IMR-90 (cell line): ENCODE results near the gene HES1. TPM values are rescaled to one million over a fixed set of nuclear protein-coding genes. Genes with fewer than 3 reads are reported as not detected.

Experiments
- ATAC-seq: fragments of 200-7000 bp; cut with Tn5 transposase; 2 replicates; pipeline ENCODE4 v1.9.1; 2020; ENCODE audit warnings: low read depth, mild to moderate bottlenecking, moderate library complexity
- BruUV-seq: library from RNA; stranded (reverse); fragments of 400-500 nt; replicated peaks from 2 replicates; lab custom pipeline; 2021; lab: Mats Ljungman, UMichigan
- CTCF ChIA-PET: fragments of 300-600 bp; formaldehyde crosslinking; extraction: SDS; loops from one replicate; lab custom pipeline; 2021; ENCODE audit warnings: antibody characterized with exemption; lab: Yijun Ruan, JAX
- POLR2A ChIA-PET: fragments of 300-600 bp; sonication (Branson Sonifier 250); formaldehyde crosslinking; loops from one replicate; lab custom pipeline; 2022; ENCODE audit warnings: antibody characterized with exemption; ENCODE audit not compliant: unreplicated experiment; lab: Charles Lee
- DNase-seq: peaks from one replicate; pipeline ENCODE4 v3.0.0; 2013
- H2AFZ ChIP-seq: replicated peaks from 2 replicates; pipeline ENCODE3; 2013; ENCODE audit warnings: low read length, mild to moderate bottlenecking; ENCODE audit not compliant: poor library complexity
- H2AK5ac ChIP-seq: 2 replicates; pipeline ENCODE4 v1.6.1; 2013; ENCODE audit warnings: low read depth, low read length, inconsistent platforms
- H2AK9ac ChIP-seq: replicated peaks from 2 replicates; pipeline ENCODE3; 2013; ENCODE audit warnings: mild to moderate bottlenecking, low read depth, low read length, moderate library complexity; ENCODE audit not compliant: poor library complexity
- H2BK120ac ChIP-seq: 2 replicates; pipeline ENCODE4 v1.6.1; 2013; ENCODE audit warnings: low read depth, low read length, inconsistent platforms
- H2BK15ac ChIP-seq: 3 replicates; pipeline ENCODE4 v1.6.1; 2013; ENCODE audit warnings: low read depth, low read length, inconsistent platforms
- H2BK20ac ChIP-seq: 2 replicates; pipeline ENCODE4 v1.6.1; 2013; ENCODE audit warnings: low read depth, mild to moderate bottlenecking, inconsistent platforms, low read length, moderate library complexity
- H2BK5ac ChIP-seq: 2 replicates; pipeline ENCODE4 v1.6.1; 2013; ENCODE audit warnings: mild to moderate bottlenecking, low read depth, low read length, inconsistent platforms; ENCODE audit not compliant: poor library complexity, severe bottlenecking
- H3K14ac ChIP-seq: replicated peaks from 2 replicates; pipeline ENCODE4 v1.6.1; 2013; ENCODE audit warnings: low read depth, low read length, inconsistent platforms
- H3K18ac ChIP-seq: 2 replicates; pipeline ENCODE4 v1.6.1; 2013; ENCODE audit warnings: low read depth, low read length, control low read depth
- H3K23ac ChIP-seq: 2 replicates; pipeline ENCODE4 v1.6.1; 2013; ENCODE audit warnings: low read depth, low read length, inconsistent platforms
- H3K27ac ChIP-seq: 2 replicates; pipeline ENCODE4 v1.5.1; 2013; ENCODE audit warnings: mild to moderate bottlenecking, control low read depth, low read length; ENCODE audit not compliant: insufficient read depth
- H3K27me3 ChIP-seq: 2 replicates; pipeline ENCODE4 v1.6.1; 2013; ENCODE audit warnings: low read length; ENCODE audit not compliant: control insufficient read depth, insufficient read depth
- H3K36me3 ChIP-seq: 2 replicates; pipeline ENCODE4 v1.6.1; 2013; ENCODE audit warnings: low read length, mixed read lengths; ENCODE audit not compliant: control insufficient read depth, insufficient read depth
- H3K4ac ChIP-seq: 2 replicates; pipeline ENCODE4 v1.6.1; 2013; ENCODE audit warnings: low read depth, low read length, inconsistent platforms
- H3K4me1 ChIP-seq: 2 replicates; pipeline ENCODE4 v1.6.1; 2013; ENCODE audit warnings: low read length, mixed read lengths; ENCODE audit not compliant: control insufficient read depth, insufficient read depth
- H3K4me2 ChIP-seq: 2 replicates; pipeline ENCODE4 v1.6.1; 2013; ENCODE audit warnings: low read depth, mild to moderate bottlenecking, control low read depth, low read length, moderate library complexity
- H3K4me3 ChIP-seq: 2 replicates; pipeline ENCODE4 v1.5.1; 2013; ENCODE audit warnings: low read depth, mild to moderate bottlenecking, control low read depth, low read length, moderate library complexity; ENCODE audit not compliant: insufficient read depth
- H3K56ac ChIP-seq: 2 replicates; pipeline ENCODE4 v1.6.1; 2013; ENCODE audit warnings: low read length, inconsistent platforms; ENCODE audit not compliant: insufficient read depth; ENCODE audit errors: extremely low read depth
- H3K79me1 ChIP-seq, 2 experiments: 2 replicates each; pipeline ENCODE4 v1.6.1; 2013; ENCODE audit warnings: low read length in 2 of 2, inconsistent platforms in 1 of 2, low read depth in 1 of 2
- H3K9ac ChIP-seq: 2 replicates; pipeline ENCODE4 v1.6.1; 2013; ENCODE audit warnings: low read depth, low read length, control low read depth
- H3K9me1 ChIP-seq: 2 replicates; pipeline ENCODE4 v1.6.1; 2013; ENCODE audit warnings: low read length, inconsistent platforms; ENCODE audit not compliant: insufficient read depth
- H3K9me3 ChIP-seq: 2 replicates; pipeline ENCODE4 v1.6.1; 2013; ENCODE audit warnings: low read length; ENCODE audit not compliant: control insufficient read depth, insufficient read depth
- H4K20me1 ChIP-seq: 2 replicates; pipeline ENCODE4 v1.6.1; 2013; ENCODE audit warnings: low read length, inconsistent platforms; ENCODE audit not compliant: insufficient read depth
- H4K5ac ChIP-seq: 2 replicates; pipeline ENCODE4 v1.6.1; 2013; ENCODE audit warnings: mild to moderate bottlenecking, low read depth, low read length, control low read depth
- H4K8ac ChIP-seq, 2 experiments: 2 replicates each; pipeline ENCODE4 v1.6.1; 2013; ENCODE audit warnings: low read depth in 2 of 2, low read length in 2 of 2, control low read depth in 1 of 2, inconsistent platforms in 1 of 2
- H4K91ac ChIP-seq: 2 replicates; pipeline ENCODE4 v1.6.1; 2013; ENCODE audit warnings: low read depth, low read length, inconsistent platforms; ENCODE audit not compliant: insufficient read depth
- BHLHE40 ChIP-seq: fragments of 150-350 bp; IDR thresholded peaks from 2 replicates; pipeline ENCODE4 v1.6.1; 2016; ENCODE audit warnings: mild to moderate bottlenecking, low read depth, low read length
- CEBPB ChIP-seq: IDR thresholded peaks from 2 replicates; pipeline ENCODE4 v1.6.1; 2012; ENCODE audit warnings: low read depth, low read length, improper control_type of control experiment
- FOS ChIP-seq: fragments of 150-350 bp; IDR thresholded peaks from 2 replicates; pipeline ENCODE4 v1.6.1; 2016; ENCODE audit warnings: low read depth, low read length
- MAZ ChIP-seq: IDR thresholded peaks from 2 replicates; pipeline ENCODE4 v1.6.1; 2012; ENCODE audit warnings: low read depth, mild to moderate bottlenecking, low read length, improper control_type of control experiment, moderate library complexity, borderline replicate concordance
- MXI1 ChIP-seq: IDR thresholded peaks from 2 replicates; pipeline ENCODE4 v1.6.1; 2012; ENCODE audit warnings: low read depth, mild to moderate bottlenecking, low read length, moderate library complexity, borderline replicate concordance
- RAD21 ChIP-seq: IDR thresholded peaks from 2 replicates; pipeline ENCODE4 v1.6.1; 2012; ENCODE audit warnings: low read length, improper control_type of control experiment
- RCOR1 ChIP-seq: IDR thresholded peaks from 2 replicates; pipeline ENCODE4 v1.6.1; 2012; ENCODE audit warnings: mild to moderate bottlenecking, low read length, improper control_type of control experiment; ENCODE audit not compliant: insufficient replicate concordance
- WGBS, 2 experiments: methylation state at CpG; one replicate each; pipeline versions ENCODE4 v1.1.5 to v1.1.7; 2013; ENCODE audit warnings: missing lambda C conversion rate in 2 of 2; ENCODE audit not compliant: insufficient read length in 1 of 2; ENCODE audit errors: extremely low coverage in 2 of 2; 5-methylcytosine and 5-hydroxymethylcytosine counted together
- dilution Hi-C: fragments of 300-500 bp; cut with HindIII; formaldehyde crosslinking; loops from one replicate; pipeline ENCODE4 v1.14.3; 2018; ENCODE audit warnings: low sequenced_read_pairs; ENCODE audit not compliant: unreplicated experiment
- in situ Hi-C: fragments of 300-500 bp; cut with MboI; formaldehyde crosslinking; loops from 3 replicates; pipeline ENCODE4 v1.14.3; 2019; ENCODE audit warnings: low sequenced_read_pairs, inconsistent platforms, mixed read lengths
- intact Hi-C: fragments of 100-400 bp; cut with micrococcal nuclease; formaldehyde crosslinking; loops from 2 replicates; pipeline ENCODE4 v1.10.0; 2022
- polyA plus RNA-seq, 3 experiments: library from polyadenylated mRNA; depleted of rRNA; stranded (reverse); fragments of >200 nt; gene quantifications; 2 replicates each; pipeline ENCODE4 v1.2.3, GENCODE V29; 2012; ENCODE audit warnings: low replicate concordance in 1 of 3
- total RNA-seq: library from RNA; depleted of rRNA; stranded (reverse); fragments of >200 nt; gene quantifications from 2 replicates; pipeline ENCODE4 v1.2.3, GENCODE V29; 2012

The HES1 gene
- total and polyA plus RNA-seq, 2 of the 4 experiments (the other 2 are of a cell fraction), result 3.6 to 6.7 TPM

GRCh38 chr3:194121891-194122631 lies 13.9 kb upstream of the HES1 start:
- 0 out of 2 replicates have a peak overlapping the region, but pooled peaks have one; percentile 8 for H2BK120ac ChIP-seq
- H3K9me1 ChIP-seq, result no peaks in the 10 kb centered on the region
- H4K5ac ChIP-seq, result no peak overlapping the region
- no peak overlapping the region for H3K23ac ChIP-seq
- no peak overlapping the region for H2AK9ac ChIP-seq
- no peak overlapping the region for H3K4me3 ChIP-seq
- no peaks in the 10 kb centered on the region for H3K79me1 ChIP-seq
- peak overlapping the region; percentile 31; the same call in 1 of the 2 replicates for H3K56ac ChIP-seq
- in situ Hi-C loops (no loop called here), intact Hi-C loops (no loop called here), dilution Hi-C loops (no loop called here)
- WGBS, 2 experiments, result 93% methylated on average over 3 of the region's 8 CpGs; no CpG with 5 or more reads in 1 of the 2 experiments
- no peak overlapping the region for H4K8ac ChIP-seq
- no peak overlapping the region for H3K18ac ChIP-seq
- H3K14ac ChIP-seq, result no peak overlapping the region
- H4K91ac ChIP-seq, result no peak overlapping the region
- H2AFZ ChIP-seq, result no peak overlapping the region
- H2BK5ac ChIP-seq, result no peak overlapping the region
- no peak overlapping the region for H3K27ac ChIP-seq
- TF ChIP-seq BHLHE40 (no peak), MXI1 (no peak), RAD21 (no peak), CEBPB (no peak), RCOR1 (no peak), FOS (0 out of 2 replicates have a peak, but pooled peaks have one; percentile 50), MAZ (no peak)
- H2AK5ac ChIP-seq, result peak overlapping the region; percentile 9; the same call in 1 of the 2 replicates
- no peaks in the 10 kb centered on the region for H4K20me1 ChIP-seq
- H3K9me3 ChIP-seq, result no peaks in the 10 kb centered on the region
- no peak overlapping the region for H3K9ac ChIP-seq
- H3K4me2 ChIP-seq, result peak overlapping the region; percentile 27; the same call in 1 of the 2 replicates
- ChIA-PET CTCF (no interaction called here), POLR2A (no interaction called here)
- H2BK15ac ChIP-seq, result no peak overlapping the region
- peaks cover 3% of the 10 kb centered on the region for H3K4me1 ChIP-seq
- ATAC-seq (peak; percentile 51), DNase-seq (peak; percentile 62)
- no TSS peak for BruUV-seq
- peaks cover 39% of the 10 kb centered on the region for H3K27me3 ChIP-seq
- H3K36me3 ChIP-seq, result no peaks in the 10 kb centered on the region
- no peak overlapping the region for H3K4ac ChIP-seq
- no peak overlapping the region for H2BK20ac ChIP-seq
